HG03135 (cell line): ENCODE measurements around the gene CDH13.

Source experiments
- ATAC-seq: cut with Tn5 transposase; IDR thresholded peaks from one replicate; pipeline ENCODE4 v1.9.1; 2021; ENCODE audit warnings: mild to moderate bottlenecking, moderate library complexity; ENCODE audit not compliant: unreplicated experiment

Gene CDH13

GRCh38 chr16:83622010-83622409 lies 995.2 kb downstream of the CDH13 start:
- ATAC-seq = no peak

GRCh38 chr16:83623091-83623730 lies 996.4 kb downstream of the CDH13 start:
- no peak for ATAC-seq

- no peak for ATAC-seq
These were observed 997.1 kb downstream of the CDH13 start for GRCh38 chr16:83623892-83624291.

GRCh38 chr16:83624429-83625120 lies 997.8 kb downstream of the CDH13 start:
- ATAC-seq = no peak

GRCh38 chr16:83626204-83626603 lies 999.4 kb downstream of the CDH13 start:
- no peak for ATAC-seq

- no peak for ATAC-seq
These were observed 999.9 kb downstream of the CDH13 start for GRCh38 chr16:83626676-83627075.

- ATAC-seq = no peak
These were observed 1001.2 kb downstream of the CDH13 start for GRCh38 chr16:83627996-83628395.

GRCh38 chr16:83629426-83629825 lies 1002.7 kb downstream of the CDH13 start:
- no peak for ATAC-seq

- ATAC-seq = no peak
These were observed 1003.1 kb downstream of the CDH13 start for GRCh38 chr16:83629836-83630235.

GRCh38 chr16:83630979-83631378 lies 1004.2 kb downstream of the CDH13 start:
- ATAC-seq = no peak

GRCh38 chr16:83633286-83633685 lies 1006.5 kb downstream of the CDH13 start:
- no peak for ATAC-seq

GRCh38 chr16:83648347-83648746 lies 1021.6 kb downstream of the CDH13 start:
- no peak for ATAC-seq

GRCh38 chr16:83651871-83652270 lies 1025.1 kb downstream of the CDH13 start:
- ATAC-seq = no peak

- ATAC-seq = no peak
These were observed 1026.2 kb downstream of the CDH13 start for GRCh38 chr16:83652943-83653342.

GRCh38 chr16:83653785-83654184 lies 1027.0 kb downstream of the CDH13 start:
- ATAC-seq = no peak

GRCh38 chr16:83660282-83660681 lies 1033.5 kb downstream of the CDH13 start:
- no peak for ATAC-seq

GRCh38 chr16:83661656-83662055 lies 1034.9 kb downstream of the CDH13 start:
- no peak for ATAC-seq

GRCh38 chr16:83666449-83666848 lies 1039.7 kb downstream of the CDH13 start:
- no peak for ATAC-seq

GRCh38 chr16:83669456-83669855 lies 1042.7 kb downstream of the CDH13 start:
- no peak for ATAC-seq

GRCh38 chr16:83674931-83675535 lies 1048.3 kb downstream of the CDH13 start:
- no peak for ATAC-seq

GRCh38 chr16:83676086-83676485 lies 1049.3 kb downstream of the CDH13 start:
- ATAC-seq = no peak

- no peak for ATAC-seq
These were observed 1054.2 kb downstream of the CDH13 start for GRCh38 chr16:83680980-83681379.
